ENCODE data around the gene PLXNB1.

The PLXNB1 gene

DNA sequence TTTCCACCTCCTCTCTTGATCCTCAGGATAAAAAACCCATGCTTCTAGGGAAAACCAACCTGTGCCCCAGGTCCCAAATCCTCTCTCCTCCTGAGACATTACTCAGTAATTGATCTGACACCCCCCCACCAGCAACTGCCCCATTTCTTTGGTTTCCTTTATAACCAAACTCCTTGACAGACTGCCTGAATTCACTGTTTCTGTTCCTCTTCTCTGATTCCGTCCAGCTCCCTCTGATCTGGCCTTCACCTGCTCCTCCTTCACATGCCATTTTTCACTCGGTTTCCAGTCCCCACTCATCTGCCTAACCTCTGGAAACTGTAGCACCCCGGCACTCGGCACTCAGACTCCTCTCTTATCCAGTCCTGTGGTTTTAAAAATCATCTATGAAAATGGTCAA lies 7.9 kb upstream of the PLXNB1 start:
- no peak overlapping the region for H3K4me3 ChIP-seq (replicated peaks; ENCODE audit: low read depth, low read length)
- no peak for DNase-seq (ENCODE audit: extremely low read depth, low read depth)
- TF ChIP-seq, protein P1, sequence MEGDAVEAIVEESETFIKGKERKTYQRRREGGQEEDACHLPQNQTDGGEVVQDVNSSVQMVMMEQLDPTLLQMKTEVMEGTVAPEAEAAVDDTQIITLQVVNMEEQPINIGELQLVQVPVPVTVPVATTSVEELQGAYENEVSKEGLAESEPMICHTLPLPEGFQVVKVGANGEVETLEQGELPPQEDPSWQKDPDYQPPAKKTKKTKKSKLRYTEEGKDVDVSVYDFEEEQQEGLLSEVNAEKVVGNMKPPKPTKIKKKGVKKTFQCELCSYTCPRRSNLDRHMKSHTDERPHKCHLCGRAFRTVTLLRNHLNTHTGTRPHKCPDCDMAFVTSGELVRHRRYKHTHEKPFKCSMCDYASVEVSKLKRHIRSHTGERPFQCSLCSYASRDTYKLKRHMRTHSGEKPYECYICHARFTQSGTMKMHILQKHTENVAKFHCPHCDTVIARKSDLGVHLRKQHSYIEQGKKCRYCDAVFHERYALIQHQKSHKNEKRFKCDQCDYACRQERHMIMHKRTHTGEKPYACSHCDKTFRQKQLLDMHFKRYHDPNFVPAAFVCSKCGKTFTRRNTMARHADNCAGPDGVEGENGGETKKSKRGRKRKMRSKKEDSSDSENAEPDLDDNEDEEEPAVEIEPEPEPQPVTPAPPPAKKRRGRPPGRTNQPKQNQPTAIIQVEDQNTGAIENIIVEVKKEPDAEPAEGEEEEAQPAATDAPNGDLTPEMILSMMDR (IDR thresholded peaks at IDR 0.05; ENCODE audit: low read depth, low read length, missing control alignments): no peak

DNA sequence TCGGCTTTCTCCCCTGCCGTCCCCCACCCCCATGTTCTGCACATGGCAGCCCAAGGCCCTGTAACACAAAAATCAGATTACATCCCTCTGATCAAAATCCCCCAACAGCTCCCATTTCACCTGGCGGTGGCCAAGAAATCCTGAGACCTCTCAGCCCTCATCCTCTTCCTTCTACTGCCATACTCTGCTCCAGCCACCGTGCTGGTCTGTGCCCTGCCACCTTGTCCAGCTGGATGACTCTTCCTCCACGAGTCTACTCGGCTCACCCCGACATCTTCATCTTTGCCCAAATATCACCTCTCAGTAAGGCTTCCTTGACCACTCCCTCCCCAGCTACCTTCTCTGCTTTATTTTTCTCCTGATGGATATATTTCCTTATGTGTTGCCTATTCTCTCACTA lies 7.0 kb upstream of the PLXNB1 start:
- TF ChIP-seq, protein P1 (IDR thresholded peaks at IDR 0.05; ENCODE audit: low read depth, low read length, missing control alignments): no peak
- no peak for DNase-seq (ENCODE audit: extremely low read depth, low read depth)

DNA sequence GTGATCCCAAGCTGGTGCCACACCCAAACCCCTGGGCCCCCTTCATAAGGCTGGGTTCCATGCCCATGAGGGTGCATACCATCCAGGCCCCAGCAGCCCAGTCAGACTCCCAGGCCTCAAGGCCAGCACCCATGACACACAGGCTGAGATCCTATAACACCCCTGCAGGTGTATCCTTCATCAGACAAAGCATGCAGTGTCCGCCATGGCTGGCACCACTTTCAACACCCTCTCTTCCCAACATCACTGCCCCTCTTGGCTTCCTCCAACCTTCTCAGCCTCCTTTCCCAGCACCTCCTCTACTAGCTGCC lies 6.5 kb upstream of the PLXNB1 start:
- no peak for DNase-seq (ENCODE audit: extremely low read depth, low read depth)
- TF ChIP-seq, protein P1 (IDR thresholded peaks at IDR 0.05; ENCODE audit: low read depth, low read length, missing control alignments): no peak
- H3K4me3 ChIP-seq (replicated peaks; ENCODE audit: low read depth, low read length): no peak overlapping the region

More for the DNA sequence above, 7.0 kb upstream of the PLXNB1 start:
- no peak overlapping the region for H3K4me3 ChIP-seq (replicated peaks; ENCODE audit: low read depth, low read length)

DNA sequence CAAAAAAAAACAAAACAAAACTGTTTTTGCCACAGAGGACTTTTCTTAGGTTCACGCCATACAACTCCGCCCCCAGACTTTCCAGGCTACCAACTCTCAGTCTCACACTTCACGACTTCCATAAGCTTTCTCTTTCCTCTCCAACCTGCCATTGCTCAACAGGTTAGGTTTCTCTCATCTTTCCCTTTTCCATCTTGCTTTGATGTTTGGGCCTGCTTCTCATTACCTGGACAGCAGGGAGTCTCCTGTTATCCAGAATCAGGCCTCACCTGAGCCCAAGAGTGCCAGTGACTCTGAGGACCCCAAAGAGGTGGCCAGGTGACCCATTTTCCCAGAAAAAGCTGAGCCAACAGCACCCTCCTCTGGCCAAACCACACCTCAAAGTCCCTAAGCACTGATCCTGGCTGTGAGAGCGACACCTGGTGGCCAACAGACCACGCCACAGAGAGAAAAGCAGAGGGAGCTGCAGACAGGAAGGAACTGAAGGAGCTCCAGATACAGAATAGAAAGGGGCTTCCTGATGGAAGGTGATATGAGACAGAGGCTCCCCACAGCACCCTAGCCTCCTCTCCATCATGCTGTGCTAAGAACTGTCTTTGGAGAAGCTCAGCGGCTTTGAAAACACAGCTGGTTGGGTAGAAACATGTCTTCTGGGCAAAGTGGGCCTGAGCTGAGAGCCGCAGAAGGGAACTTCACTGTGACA lies 6.0 kb upstream of the PLXNB1 start:
- H3K4me3 ChIP-seq (replicated peaks; ENCODE audit: low read depth, low read length): no peak overlapping the region
- peak; percentile 66 for DNase-seq (ENCODE audit: extremely low read depth, low read depth)
- TF ChIP-seq, protein P1 (IDR thresholded peaks at IDR 0.05; ENCODE audit: low read depth, low read length, missing control alignments): peak; percentile 100

DNA sequence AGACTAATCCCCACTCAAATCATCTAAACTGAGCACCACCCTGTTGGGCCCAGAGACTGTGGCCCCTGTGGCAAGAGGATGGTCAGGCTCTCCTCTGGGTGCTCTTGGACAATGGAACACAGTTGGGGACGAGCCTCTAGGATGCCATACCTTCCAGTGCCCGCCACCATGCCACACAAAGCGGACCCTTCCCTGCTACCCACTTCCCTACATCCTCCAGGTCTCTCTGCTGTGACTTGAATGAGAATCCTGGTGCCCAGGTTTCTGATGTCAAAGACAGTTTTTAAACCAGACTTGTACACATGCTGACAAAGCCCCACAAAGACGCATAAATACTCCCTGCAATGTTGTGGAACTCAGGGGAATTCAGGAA lies 5.3 kb upstream of the PLXNB1 start:
- no peak for DNase-seq (ENCODE audit: extremely low read depth, low read depth)
- TF ChIP-seq, protein P1 (IDR thresholded peaks at IDR 0.05; ENCODE audit: low read depth, low read length, missing control alignments): no peak
- no peak overlapping the region for H3K4me3 ChIP-seq (replicated peaks; ENCODE audit: low read depth, low read length)

DNA sequence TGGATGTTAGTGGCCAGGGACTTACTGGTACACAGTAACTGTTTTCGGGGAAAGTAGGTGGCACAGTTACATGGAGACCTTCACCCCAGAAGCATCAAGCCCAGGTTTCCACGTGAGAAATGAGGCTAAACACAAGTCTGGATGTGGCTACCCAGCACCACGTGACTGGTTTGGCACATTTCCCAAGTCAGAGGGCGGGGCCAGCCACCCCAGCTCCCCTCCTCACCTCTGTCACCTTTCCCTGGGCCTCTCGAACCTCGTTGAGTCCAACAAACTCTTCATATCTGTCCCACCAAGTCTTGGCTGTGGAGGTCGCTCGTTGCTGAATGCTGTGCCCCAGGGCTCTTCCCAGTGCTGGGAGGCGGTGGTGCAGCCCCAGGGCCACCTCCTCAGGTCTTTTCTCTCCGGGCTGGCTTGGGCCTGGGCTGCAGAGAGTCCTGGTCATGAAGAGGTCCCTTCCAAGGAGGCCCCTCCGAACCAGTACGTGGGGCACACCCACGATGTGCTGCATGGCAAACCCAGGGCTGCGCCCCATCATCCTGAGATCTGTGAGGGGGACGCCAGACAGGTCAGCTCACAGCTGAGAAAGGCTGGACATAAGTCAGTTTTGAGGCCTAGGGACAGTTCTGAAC lies 4.8 kb upstream of the PLXNB1 start:
- DNase-seq (ENCODE audit: extremely low read depth, low read depth): no peak
- H3K4me3 ChIP-seq (replicated peaks; ENCODE audit: low read depth, low read length): no peak overlapping the region
- TF ChIP-seq, protein P1 (IDR thresholded peaks at IDR 0.05; ENCODE audit: low read depth, low read length, missing control alignments): no peak
